ENCODE measurements around the gene ZNF575. TPM values are rescaled to one million over a fixed set of nuclear protein-coding genes. Genes with fewer than 3 reads are reported as not detected.

ZNF575 gene
- total and polyA plus RNA-seq, 2 donors (not counting 3 experiments of a cell fraction or from before 2014, with no cell fraction given) = 0.57 to 3.0 TPM

DNA sequence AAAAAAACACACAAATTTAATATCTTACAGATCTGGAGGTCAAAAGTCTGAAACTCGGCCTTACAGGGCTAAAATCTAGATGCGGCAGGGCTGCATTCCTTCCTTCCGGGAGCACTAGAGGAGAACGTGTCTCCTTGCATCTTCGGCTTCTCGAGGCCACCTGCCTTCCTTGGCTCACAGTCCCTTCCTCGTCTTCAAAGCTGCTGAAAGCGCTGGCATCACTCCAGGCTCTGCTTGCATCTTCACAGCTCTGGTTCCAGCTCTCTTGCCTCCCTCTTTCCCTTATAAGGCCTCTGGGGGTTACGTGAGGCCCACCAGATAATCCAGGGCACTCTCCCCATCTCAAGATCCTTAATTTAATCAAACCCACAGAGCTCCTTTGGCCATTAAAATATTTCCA is 31.8 kb downstream of the ZNF575 start:
- no peak overlapping the region for H3K9ac ChIP-seq (replicated peaks; ENCODE audit: extremely low read depth, insufficient read depth, low read length)
- H3K36me3 ChIP-seq (ENCODE audit: control insufficient read depth in 2 of 2, extremely low read depth in 1 of 2, insufficient read depth in 2 of 2, low read length in 2 of 2) = peaks cover 0 to 7% of the 10 kb centered on the region in 2 experiments
- dilution Hi-C loops (cut with MboI; ENCODE audit: extremely low pct_ligation_motif_present, low sequenced_read_pairs) = no loop called here
- DNase-seq (ENCODE audit: low read depth, low spot score) = no peak
- H3K4me1 ChIP-seq (ENCODE audit: control insufficient read depth, extremely low read depth, insufficient read depth, low read length) = no peaks in the 10 kb centered on the region
- no peak overlapping the region for H3K4me2 ChIP-seq (ENCODE audit: insufficient read depth, low read length)
- no peaks in the 10 kb centered on the region for H3K9me3 ChIP-seq (replicated peaks; ENCODE audit: control insufficient read depth, insufficient read depth, low read length)
- no peaks in the 10 kb centered on the region for H3K79me2 ChIP-seq (ENCODE audit: control insufficient read depth, insufficient read depth, low read length)
- H3K4me3 ChIP-seq (replicated peaks in 1 of 3; ENCODE audit: insufficient read depth in 1 of 3, low read depth in 1 of 3, low read length in 3 of 3) = no peak overlapping the region
- CTCF ChIA-PET = interaction anchor here (0.8 to 2.8 kb wide), 4 partner anchors 10 to 31 kb away, joined by 3 to 20 read pairs (median 3); partner anchors contain the start of genes IRGQ, PINLYP and XRCC1
- H2AFZ ChIP-seq (ENCODE audit: low read depth, low read length) = no peak overlapping the region
- H4K20me1 ChIP-seq (replicated peaks; ENCODE audit: control insufficient read depth, extremely low read depth, insufficient read depth, low read length) = no peaks in the 10 kb centered on the region
- TF ChIP-seq, protein P1, sequence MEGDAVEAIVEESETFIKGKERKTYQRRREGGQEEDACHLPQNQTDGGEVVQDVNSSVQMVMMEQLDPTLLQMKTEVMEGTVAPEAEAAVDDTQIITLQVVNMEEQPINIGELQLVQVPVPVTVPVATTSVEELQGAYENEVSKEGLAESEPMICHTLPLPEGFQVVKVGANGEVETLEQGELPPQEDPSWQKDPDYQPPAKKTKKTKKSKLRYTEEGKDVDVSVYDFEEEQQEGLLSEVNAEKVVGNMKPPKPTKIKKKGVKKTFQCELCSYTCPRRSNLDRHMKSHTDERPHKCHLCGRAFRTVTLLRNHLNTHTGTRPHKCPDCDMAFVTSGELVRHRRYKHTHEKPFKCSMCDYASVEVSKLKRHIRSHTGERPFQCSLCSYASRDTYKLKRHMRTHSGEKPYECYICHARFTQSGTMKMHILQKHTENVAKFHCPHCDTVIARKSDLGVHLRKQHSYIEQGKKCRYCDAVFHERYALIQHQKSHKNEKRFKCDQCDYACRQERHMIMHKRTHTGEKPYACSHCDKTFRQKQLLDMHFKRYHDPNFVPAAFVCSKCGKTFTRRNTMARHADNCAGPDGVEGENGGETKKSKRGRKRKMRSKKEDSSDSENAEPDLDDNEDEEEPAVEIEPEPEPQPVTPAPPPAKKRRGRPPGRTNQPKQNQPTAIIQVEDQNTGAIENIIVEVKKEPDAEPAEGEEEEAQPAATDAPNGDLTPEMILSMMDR (IDR thresholded peaks at IDR 0.05; ENCODE audit: extremely low read depth in 1 of 2, insufficient read depth in 1 of 2, low read depth in 1 of 2, low read length in 2 of 2) = no peak
- TF ChIP-seq EZH2 (IDR thresholded peaks at IDR 0.05; ENCODE audit: borderline replicate concordance, low read depth, low read length, severe bottlenecking) (no peak), POLR2A (IDR thresholded peaks at IDR 0.05; ENCODE audit: low read depth, low read length) (no peak)
- TF ChIP-seq, protein P2, sequence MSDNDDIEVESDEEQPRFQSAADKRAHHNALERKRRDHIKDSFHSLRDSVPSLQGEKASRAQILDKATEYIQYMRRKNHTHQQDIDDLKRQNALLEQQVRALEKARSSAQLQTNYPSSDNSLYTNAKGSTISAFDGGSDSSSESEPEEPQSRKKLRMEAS (IDR thresholded peaks at IDR 0.05; ENCODE audit: insufficient read depth, insufficient read length) = no peak
- no peak overlapping the region for H3K27ac ChIP-seq (ENCODE audit: insufficient read depth, low read depth, low read length)
- BruUV-seq (replicated peaks) = no TSS peak
- POLR2A ChIA-PET = no interaction called here
- no peaks in the 10 kb centered on the region for H3K9me1 ChIP-seq (replicated peaks; ENCODE audit: control insufficient read depth, extremely low read depth, insufficient read depth, low read length)
- no peak for FAIRE-seq
- intact Hi-C loops (cut with micrococcal nuclease) = no loop called here
- H3K27me3 ChIP-seq (ENCODE audit: control insufficient read depth in 2 of 2, insufficient read depth in 2 of 2, low read length in 2 of 2) = no peaks in the 10 kb centered on the region

DNA sequence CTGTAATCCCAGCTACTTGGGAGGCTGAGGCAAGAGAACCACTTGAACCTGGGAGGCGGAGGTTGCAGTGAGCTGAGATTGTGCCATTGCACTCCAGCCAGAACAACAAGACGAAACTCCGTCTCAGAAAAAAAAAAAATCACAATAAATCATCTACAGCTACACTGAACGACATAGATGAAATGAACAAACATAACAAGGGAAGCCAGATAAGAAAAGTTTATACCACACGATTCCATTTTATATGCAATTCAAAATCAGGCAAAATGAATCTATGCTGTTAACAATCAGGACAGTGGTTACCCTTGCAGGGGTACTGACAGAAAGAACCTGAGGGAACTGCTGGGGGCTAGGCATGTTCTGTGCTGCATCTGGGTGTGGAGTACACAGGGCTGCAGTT is 36.7 kb downstream of the ZNF575 start:
- DNase-seq (ENCODE audit: low read depth, low spot score) = no peak
- ChIA-PET POLR2A (interaction anchor here (0.6 kb wide), 1 partner anchor 15 kb away, joined by 3 read pairs; no protein-coding TSS in a partner anchor), CTCF (interaction anchor here (0.6 to 1.9 kb wide), 2 partner anchors 25 to 38 kb away, joined by 3 to 4 read pairs; no protein-coding TSS in a partner anchor)
- no peak overlapping the region for H3K4me3 ChIP-seq (replicated peaks in 1 of 3; ENCODE audit: insufficient read depth in 1 of 3, low read depth in 1 of 3, low read length in 3 of 3)
- H3K36me3 ChIP-seq (ENCODE audit: control insufficient read depth in 2 of 2, extremely low read depth in 1 of 2, insufficient read depth in 2 of 2, low read length in 2 of 2) = no peaks in the 10 kb centered on the region
- no peak overlapping the region for H3K4me2 ChIP-seq (ENCODE audit: insufficient read depth, low read length)
- H3K9me1 ChIP-seq (replicated peaks; ENCODE audit: control insufficient read depth, extremely low read depth, insufficient read depth, low read length) = no peaks in the 10 kb centered on the region
- intact Hi-C loops (cut with micrococcal nuclease) (no loop called here), dilution Hi-C loops (cut with MboI; ENCODE audit: extremely low pct_ligation_motif_present, low sequenced_read_pairs) (no loop called here)
- H3K9me3 ChIP-seq (replicated peaks; ENCODE audit: control insufficient read depth, insufficient read depth, low read length) = no peaks in the 10 kb centered on the region
- H3K27me3 ChIP-seq (ENCODE audit: control insufficient read depth in 2 of 2, insufficient read depth in 2 of 2, low read length in 2 of 2) = no peaks in the 10 kb centered on the region
- peaks cover 4% of the 10 kb centered on the region for H3K4me1 ChIP-seq (ENCODE audit: control insufficient read depth, extremely low read depth, insufficient read depth, low read length)
- H3K79me2 ChIP-seq (ENCODE audit: control insufficient read depth, insufficient read depth, low read length) = no peaks in the 10 kb centered on the region
- BruUV-seq (replicated peaks) = no TSS peak
- H3K27ac ChIP-seq (ENCODE audit: insufficient read depth, low read depth, low read length) = no peak overlapping the region
- no peak overlapping the region for H2AFZ ChIP-seq (ENCODE audit: low read depth, low read length)
- TF ChIP-seq EZH2 (IDR thresholded peaks at IDR 0.05; ENCODE audit: borderline replicate concordance, low read depth, low read length, severe bottlenecking) = no peak
- no peak for TF ChIP-seq GATA2 (IDR thresholded peaks at IDR 0.05; ENCODE audit: insufficient read depth, insufficient read length, low read depth, low read length)
- TF ChIP-seq FOS (IDR thresholded peaks at IDR 0.05; ENCODE audit: borderline replicate concordance, insufficient read depth, low read length) = no peak
- TF ChIP-seq, protein P1 (IDR thresholded peaks at IDR 0.05; ENCODE audit: extremely low read depth in 1 of 2, insufficient read depth in 1 of 2, low read depth in 1 of 2, low read length in 2 of 2) = no peak
- TF ChIP-seq, protein P2 (IDR thresholded peaks at IDR 0.05; ENCODE audit: insufficient read depth, insufficient read length) = no peak
- TF ChIP-seq JUN (IDR thresholded peaks at IDR 0.05; ENCODE audit: borderline replicate concordance, insufficient read depth, insufficient read length, low read depth) = no peak
- no peak for TF ChIP-seq MYC (IDR thresholded peaks at IDR 0.05; ENCODE audit: low read depth, low read length)
- TF ChIP-seq POLR2A (IDR thresholded peaks at IDR 0.05; ENCODE audit: low read depth, low read length) = no peak
- no peak for TF ChIP-seq POLR2AphosphoS5 (IDR thresholded peaks at IDR 0.05; ENCODE audit: insufficient read depth, low read depth, low read length)
- H3K9ac ChIP-seq (replicated peaks; ENCODE audit: extremely low read depth, insufficient read depth, low read length) = no peak overlapping the region
- no peaks in the 10 kb centered on the region for H4K20me1 ChIP-seq (replicated peaks; ENCODE audit: control insufficient read depth, extremely low read depth, insufficient read depth, low read length)
- FAIRE-seq = no peak

Data from endothelial cell of umbilical vein (primary cell).